Measurements from ENCODE around the gene KHK.

Gene KHK

GRCh38 chr2:27082773-27083409, 3.7 kb upstream of the KHK start:
- no peak for DNase-seq (ENCODE audit: low spot score)

GRCh38 chr2:27083410-27084296, 2.9 kb upstream of the KHK start:
- no peak for DNase-seq (ENCODE audit: low spot score)

- no peak for DNase-seq (ENCODE audit: low spot score)
Observed at GRCh38 chr2:27084297-27085061, 2.1 kb upstream of the KHK start.

- no peak for DNase-seq (ENCODE audit: low spot score)
Observed at GRCh38 chr2:27085062-27085672, 1.4 kb upstream of the KHK start.

GRCh38 chr2:27085673-27086089, 891 bp upstream of the KHK start:
- DNase-seq (ENCODE audit: low spot score), result peak; percentile 78

GRCh38 chr2:27086090-27086723, 365 bp upstream of the KHK start:
- DNase-seq (ENCODE audit: low spot score), result peak; percentile 95

GRCh38 chr2:27087823-27088410, 1.3 kb downstream of the KHK start:
- no peak for DNase-seq (ENCODE audit: low spot score)

GRCh38 chr2:27088634-27089033, 2.1 kb downstream of the KHK start:
- no peak for DNase-seq (ENCODE audit: low spot score)

- no peak for DNase-seq (ENCODE audit: low spot score)
Observed at GRCh38 chr2:27089111-27089954, 2.8 kb downstream of the KHK start.

- DNase-seq (ENCODE audit: low spot score), result no peak
Observed at GRCh38 chr2:27091746-27092695, 5.4 kb downstream of the KHK start.

- no peak for DNase-seq (ENCODE audit: low spot score)
Observed at GRCh38 chr2:27092696-27093429, 6.3 kb downstream of the KHK start.

GRCh38 chr2:27093430-27094352, 7.1 kb downstream of the KHK start:
- DNase-seq (ENCODE audit: low spot score), result no peak

- DNase-seq (ENCODE audit: low spot score), result no peak
Observed at GRCh38 chr2:27094353-27094984, 7.9 kb downstream of the KHK start.

- no peak for DNase-seq (ENCODE audit: low spot score)
Observed at GRCh38 chr2:27095427-27095744, 8.8 kb downstream of the KHK start.

- peak; percentile 73 for DNase-seq (ENCODE audit: low spot score)
Observed at GRCh38 chr2:27095745-27096651, 9.4 kb downstream of the KHK start.

GRCh38 chr2:27096748-27097297, 10.3 kb downstream of the KHK start:
- DNase-seq (ENCODE audit: low spot score), result no peak

All from globus pallidus (tissue), 1 donor.